Activated CD8-positive, alpha-beta memory T cell treated with anti-CD3 and anti-CD28 coated beads, Interleukin-2, amount 50 U/mL, for 48 hours (primary cell): ENCODE results near the gene BLACAT1.

ENCODE experiments used
- DNase-seq: peaks from one replicate; pipeline ENCODE4 v3.0.0-alpha.2; 2020

BLACAT1 gene

DNA sequence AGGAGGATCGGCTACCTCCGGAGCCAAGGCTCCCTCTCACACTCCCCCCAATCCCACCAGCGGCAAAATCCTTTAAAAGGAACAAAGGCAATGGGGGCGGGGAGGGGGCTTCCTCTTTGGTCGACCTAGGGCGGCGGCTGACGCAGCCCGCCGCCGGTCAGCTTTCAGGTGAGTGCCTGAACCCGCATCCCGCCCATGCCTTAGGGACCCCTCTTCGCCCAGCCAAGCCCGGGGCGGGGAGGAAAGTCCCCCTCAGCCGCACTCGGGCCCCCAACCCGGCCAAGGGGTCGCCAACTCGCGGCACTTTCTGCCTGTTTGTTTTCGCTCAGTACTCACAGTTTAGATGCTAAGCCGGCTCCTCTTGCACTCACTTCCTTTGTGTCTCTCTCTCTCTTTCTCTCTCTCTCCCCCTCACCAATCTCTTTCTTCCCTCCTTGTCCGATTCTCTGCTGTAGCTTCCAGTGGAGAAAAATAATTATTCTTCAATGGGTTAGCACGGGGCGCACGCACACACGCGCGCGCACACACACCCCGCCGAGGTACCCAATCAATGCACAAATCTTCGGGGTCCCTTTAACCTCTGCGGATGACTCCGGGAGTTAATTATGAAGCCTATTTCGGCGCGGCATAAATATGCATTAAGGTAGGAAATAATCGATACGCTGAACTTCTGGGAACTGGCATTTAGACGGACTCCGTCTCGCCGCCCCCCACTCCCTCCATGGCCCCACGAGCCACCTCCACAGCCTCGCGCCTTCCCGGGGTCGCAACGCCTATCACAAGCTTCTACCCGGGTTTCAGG lies at the start of gene BLACAT1:
BLACAT1 (minus strand) TSS at position 465 of the 802 bp plus-strand sequence.
- DNase-seq = no peak

DNA sequence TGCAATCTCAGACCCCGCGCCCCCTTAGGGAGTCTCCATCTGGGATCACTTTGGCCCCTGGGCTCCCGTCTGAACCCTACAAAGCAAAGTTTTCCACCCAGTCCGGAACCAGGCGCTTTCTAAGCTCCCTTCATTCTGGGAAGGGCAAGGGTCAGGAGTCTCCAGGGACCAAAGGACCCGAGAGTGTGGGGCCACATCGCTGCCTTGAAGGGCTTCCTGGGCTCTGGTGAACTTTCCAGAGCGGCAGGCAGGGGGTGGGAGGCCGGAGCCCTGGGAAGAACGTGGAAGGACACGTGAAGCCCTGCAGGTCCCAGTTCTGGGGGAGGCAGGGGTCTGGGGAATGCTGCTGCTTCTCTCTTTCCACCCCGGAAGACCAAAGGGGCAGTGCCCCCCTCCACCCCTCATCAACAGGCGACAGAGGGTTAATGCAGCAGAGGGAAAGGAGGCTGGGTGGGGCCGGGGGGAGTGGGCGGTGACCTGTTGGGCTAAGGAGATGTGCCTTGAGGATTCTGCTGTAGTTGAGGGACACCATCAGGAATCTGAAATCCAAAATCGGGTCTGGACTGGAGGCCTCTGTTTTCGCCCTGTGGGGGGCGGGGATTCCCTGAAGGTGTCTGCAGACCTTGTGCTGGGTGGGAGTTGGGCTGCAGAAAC lies 49.4 kb upstream of the BLACAT1 start:
- no peak for DNase-seq

DNA sequence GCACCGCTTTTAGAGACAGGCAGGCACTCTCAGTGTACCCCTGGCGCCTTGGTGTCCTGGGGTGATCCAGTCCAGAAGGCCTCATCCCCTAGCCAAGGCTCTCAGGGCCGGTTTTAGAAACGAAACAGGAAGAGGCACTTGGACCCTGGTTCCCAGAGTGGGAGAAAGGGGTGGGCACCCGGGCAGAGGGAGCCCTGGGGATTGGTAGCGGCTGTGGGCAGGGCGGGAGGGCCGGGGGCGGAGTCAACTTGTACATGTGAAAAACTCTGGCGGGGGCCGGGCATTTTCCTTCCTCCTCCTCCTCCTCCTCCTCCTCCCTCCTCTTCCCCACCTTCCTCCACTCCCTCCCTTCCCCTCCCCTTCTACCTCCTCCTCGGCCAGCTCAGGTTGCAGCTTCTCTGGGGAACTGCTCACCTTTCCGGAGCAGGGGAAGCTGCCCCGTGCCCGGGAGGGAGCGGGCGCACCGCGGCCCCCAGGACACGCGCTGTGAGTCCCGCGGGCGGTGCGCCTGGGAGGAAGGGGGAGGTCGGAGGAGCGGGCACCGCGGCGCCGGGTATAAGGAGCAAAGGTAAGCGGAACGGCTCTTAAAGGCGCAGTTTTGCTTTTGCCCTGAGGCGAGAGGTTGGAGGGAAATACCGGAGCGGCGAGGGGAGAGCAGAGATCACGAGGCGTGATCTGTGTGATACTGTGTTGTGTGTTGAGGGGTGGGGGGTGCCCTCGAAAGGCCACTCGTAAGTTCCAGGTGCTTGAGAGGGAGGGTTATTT lies 48.6 kb upstream of the BLACAT1 start, which contains the start of gene CDK18:
CDK18 (plus strand) TSS at position 359 of the 765 bp plus-strand sequence. CDS start 18,499 bp downstream, outside the sequence.
- DNase-seq = peak; percentile 66

DNA sequence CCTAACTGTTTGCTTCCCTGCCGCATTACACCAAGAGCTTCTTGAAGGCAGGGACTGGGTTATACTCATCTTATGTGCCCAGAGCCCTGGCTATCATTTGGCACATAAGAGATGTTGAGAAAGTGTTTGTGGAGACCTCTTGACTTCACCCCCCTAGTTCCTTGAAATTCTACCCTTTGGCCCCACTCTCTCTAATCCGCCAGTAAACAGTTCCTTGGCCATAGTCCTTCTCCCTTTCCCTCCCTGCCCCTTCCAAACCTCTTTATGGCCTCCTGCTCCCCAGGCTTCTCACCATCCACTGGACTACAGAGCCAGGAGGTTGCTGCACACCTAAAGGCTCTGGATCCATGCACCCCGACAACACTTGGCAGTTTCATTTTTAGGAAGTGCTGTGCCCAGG lies 47.1 kb upstream of the BLACAT1 start:
- DNase-seq = no peak

DNA sequence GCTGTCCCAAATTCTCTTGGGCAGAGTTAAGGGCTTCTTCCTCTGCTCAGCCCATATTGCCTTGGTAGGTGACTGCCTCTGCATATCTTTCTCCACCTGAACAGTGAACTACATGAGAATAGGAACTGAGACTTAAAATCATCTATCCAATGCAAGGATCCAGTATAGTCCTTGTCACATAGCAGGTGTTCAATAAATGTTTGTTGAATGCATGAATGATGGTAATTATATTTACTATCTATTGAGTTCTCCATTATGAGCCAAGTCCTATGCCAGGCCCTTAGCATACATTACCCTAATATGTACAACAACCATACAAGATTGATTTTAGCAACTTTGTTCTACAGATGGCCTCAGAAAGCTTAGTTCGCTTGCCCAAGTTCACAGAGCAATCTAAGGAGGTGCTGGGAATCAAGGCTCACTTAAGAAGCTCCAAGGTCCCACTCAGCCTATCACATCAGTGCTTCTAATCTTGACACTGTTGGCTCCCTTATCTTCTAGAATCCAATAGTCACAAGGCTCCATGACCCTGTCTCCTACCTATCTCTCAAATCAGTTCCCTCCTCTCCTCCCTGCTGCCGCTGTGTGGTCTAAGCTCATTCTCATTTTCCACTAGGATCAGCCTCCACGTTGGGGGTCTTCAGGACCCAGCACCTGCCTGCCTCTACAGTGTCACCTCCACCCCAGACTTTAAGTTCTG lies 46.4 kb upstream of the BLACAT1 start:
- no peak for DNase-seq

- no peak for DNase-seq
These were observed 44.7 kb upstream of the BLACAT1 start for GRCh38 chr1:205500240-205501233.

DNA sequence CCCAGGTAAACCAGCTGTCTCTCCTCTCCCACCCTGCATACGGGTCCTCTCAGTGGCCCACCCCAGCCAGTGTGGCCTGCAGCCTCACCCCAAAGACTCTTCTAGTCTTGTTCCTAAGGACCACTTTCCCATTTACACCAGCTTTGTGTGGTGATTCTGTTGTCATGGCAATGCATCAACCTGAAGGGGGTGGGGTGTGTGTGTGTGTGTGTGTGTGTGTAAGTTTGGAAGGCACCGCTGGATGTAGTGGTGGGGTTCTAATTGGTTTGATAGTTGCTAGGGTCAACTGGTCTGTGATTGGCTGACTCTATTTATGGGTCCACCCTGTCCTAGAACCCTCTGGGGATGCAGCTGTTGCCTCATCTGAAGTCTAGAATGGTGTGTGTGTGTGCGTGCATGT lies 43.9 kb upstream of the BLACAT1 start:
- DNase-seq = no peak

DNA sequence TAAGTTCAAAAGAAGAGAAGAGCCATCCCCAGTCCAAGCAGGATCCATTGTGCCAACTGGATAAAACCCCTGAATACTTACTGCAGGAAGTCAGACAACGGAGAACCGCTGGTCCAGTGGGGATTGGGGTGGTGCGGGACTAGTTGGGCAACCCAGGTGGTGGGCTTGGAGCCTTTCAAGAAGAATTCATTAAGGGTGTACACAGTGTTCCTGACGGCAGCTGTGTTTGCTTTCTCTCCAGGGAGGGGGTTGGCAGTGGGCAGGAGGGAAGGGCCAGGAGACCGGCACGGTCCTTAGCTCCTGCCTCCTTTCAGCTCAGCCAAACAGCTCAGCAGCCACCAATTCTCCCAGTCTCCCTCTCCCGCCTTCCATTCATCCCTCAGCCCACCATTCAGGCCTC lies 41.5 kb upstream of the BLACAT1 start:
- no peak for DNase-seq

DNA sequence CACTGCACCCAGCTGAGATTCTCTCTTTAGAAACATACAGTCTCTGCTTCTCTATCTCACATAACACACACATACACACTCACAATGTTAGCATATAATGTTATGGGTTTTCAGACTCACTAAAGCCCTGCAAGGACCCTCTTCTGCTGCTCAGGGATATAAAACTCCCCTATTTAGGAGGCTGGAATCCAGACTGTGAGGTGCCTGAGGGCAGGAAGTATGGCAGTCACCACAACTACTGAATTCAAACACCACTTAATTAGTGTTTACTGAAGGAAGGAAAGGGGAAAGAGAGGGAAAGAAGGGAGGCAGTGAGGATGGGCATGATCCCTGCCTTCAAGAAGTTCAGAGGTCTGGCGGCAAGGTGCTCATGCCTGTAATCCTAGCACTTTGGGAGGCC lies 40.8 kb upstream of the BLACAT1 start:
- no peak for DNase-seq

- no peak for DNase-seq
These were observed 39.5 kb upstream of the BLACAT1 start for GRCh38 chr1:205495237-205495823.

DNA sequence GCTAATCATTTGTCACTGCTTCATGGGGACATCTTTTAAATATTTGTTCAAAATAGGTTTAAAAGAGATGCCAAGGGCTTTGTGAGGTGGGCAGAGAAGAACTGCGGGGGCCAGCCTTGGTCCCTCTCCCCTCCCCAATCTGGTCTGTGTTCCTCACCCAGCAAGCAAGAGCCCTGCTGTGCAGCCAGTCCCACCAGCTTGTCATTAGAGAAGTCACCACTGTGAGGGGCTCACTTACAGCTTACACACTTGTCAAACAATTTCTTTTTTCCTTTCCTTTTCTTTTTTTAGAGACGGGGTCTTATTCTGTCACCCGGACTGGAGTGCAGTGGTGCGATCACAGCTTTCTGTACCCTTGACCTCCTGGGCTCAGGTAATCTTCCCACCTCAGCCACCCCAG lies 38.3 kb upstream of the BLACAT1 start:
- no peak for DNase-seq

GRCh38 chr1:205493241-205494085 lies 37.6 kb upstream of the BLACAT1 start:
- DNase-seq = no peak

GRCh38 chr1:205492774-205493173 lies 36.9 kb upstream of the BLACAT1 start:
- no peak for DNase-seq

- no peak for DNase-seq
These were observed 36.4 kb upstream of the BLACAT1 start for GRCh38 chr1:205492201-205492667.

DNA sequence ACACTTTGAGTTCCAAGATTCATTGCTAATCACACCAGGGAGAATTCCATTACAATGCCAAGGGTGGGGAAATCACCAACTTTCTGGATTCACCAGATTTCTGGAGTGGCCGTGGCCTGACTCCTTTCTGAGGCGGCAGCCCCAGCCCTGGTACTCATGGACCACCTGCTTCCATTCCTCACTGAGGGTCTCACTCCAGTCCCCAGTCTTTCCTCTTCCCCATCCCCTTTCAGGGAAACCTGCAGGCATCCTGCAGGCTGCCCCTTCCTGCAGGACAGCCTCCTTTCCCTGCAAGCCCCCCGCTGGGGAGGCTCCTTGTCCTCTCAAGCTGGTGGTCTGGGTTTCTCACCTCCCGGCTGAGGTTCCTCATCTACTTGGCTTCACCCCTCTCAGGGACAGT lies 35.9 kb upstream of the BLACAT1 start:
- no peak for DNase-seq

GRCh38 chr1:205488074-205488723 lies 32.4 kb upstream of the BLACAT1 start:
- DNase-seq = no peak

- no peak for DNase-seq
These were observed 30.4 kb upstream of the BLACAT1 start for GRCh38 chr1:205486258-205486657.

GRCh38 chr1:205484985-205485967 lies 29.4 kb upstream of the BLACAT1 start:
- peak; percentile 77 for DNase-seq
